ENCODE results near the gene TANGO6. TPM values are rescaled to one million over a fixed set of nuclear protein-coding genes. Genes with fewer than 3 reads are reported as not detected.

The TANGO6 gene
- total RNA-seq, 1 experiment from 2014 or later, result 18.0 TPM

DNA sequence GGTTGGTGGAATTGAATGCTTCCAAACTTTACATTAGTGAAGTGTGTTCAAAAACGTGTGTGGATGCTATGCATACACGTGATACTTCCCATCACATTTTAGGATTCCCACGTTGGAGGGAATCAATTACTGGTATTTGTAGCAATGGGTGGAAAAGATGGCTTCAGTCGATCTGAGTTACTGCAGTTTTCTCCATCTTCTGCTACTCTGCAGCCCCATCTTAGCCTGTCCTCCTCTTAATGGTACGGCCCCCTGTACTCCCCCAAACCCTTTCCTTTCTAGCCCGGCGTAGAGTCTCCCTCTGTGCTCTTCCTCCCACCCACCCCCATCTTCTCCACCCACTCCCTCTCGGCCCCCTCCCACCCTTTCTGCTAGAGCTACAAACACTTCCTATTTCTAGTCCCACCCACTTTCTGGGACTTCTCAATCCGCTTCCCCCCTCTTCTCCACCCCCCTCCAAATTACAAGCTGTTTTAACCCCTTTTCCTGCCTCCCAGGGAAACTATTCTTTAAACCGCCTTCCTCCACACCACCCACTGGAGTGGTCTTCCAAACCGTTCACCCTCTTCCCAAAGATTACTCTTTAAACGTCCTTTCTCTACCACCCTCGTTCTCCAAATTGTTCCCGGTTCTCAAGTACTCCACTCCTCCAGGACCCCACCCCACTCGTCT lies 288.0 kb downstream of the TANGO6 start:
- TF ChIP-seq, protein P1, sequence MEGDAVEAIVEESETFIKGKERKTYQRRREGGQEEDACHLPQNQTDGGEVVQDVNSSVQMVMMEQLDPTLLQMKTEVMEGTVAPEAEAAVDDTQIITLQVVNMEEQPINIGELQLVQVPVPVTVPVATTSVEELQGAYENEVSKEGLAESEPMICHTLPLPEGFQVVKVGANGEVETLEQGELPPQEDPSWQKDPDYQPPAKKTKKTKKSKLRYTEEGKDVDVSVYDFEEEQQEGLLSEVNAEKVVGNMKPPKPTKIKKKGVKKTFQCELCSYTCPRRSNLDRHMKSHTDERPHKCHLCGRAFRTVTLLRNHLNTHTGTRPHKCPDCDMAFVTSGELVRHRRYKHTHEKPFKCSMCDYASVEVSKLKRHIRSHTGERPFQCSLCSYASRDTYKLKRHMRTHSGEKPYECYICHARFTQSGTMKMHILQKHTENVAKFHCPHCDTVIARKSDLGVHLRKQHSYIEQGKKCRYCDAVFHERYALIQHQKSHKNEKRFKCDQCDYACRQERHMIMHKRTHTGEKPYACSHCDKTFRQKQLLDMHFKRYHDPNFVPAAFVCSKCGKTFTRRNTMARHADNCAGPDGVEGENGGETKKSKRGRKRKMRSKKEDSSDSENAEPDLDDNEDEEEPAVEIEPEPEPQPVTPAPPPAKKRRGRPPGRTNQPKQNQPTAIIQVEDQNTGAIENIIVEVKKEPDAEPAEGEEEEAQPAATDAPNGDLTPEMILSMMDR (conservative IDR thresholded peaks at IDR 0.05; ENCODE audit: low read depth, low read length), result no peak
- TF ChIP-seq EZH2 (IDR thresholded peaks at IDR 0.05; ENCODE audit: borderline replicate concordance, low read depth, low read length, poor library complexity, severe bottlenecking), result no peak
- H3K9me3 ChIP-seq (ENCODE audit: low read depth, low read length, poor library complexity, severe bottlenecking), result no peaks in the 10 kb centered on the region
- peak overlapping the region; percentile 90 for H3K4me3 ChIP-seq (ENCODE audit: low read depth, low read length, poor library complexity, severe bottlenecking)
- peak overlapping the region; percentile 97 for H3K27ac ChIP-seq (ENCODE audit: low read depth, low read length, poor library complexity, severe bottlenecking)
- CTCF ChIA-PET, result no interaction called here
- POLR2A ChIA-PET (ENCODE audit: low non-redundant PET), result no interaction called here
- peaks cover 17% of the 10 kb centered on the region for H3K4me1 ChIP-seq (ENCODE audit: insufficient read depth, low read length, poor library complexity, severe bottlenecking)
- intact Hi-C loops (cut with micrococcal nuclease; ENCODE audit: unreplicated experiment), result no loop called here
- H3K27me3 ChIP-seq (replicated peaks; ENCODE audit: insufficient read depth, low read depth, low read length, poor library complexity), result no peaks in the 10 kb centered on the region
- peak; percentile 65 for DNase-seq (ENCODE audit: low spot score)
- H3K36me3 ChIP-seq (ENCODE audit: insufficient read depth, low read length, poor library complexity, severe bottlenecking), result peaks cover 18% of the 10 kb centered on the region
- BruUV-seq (replicated peaks), result no TSS peak

DNA sequence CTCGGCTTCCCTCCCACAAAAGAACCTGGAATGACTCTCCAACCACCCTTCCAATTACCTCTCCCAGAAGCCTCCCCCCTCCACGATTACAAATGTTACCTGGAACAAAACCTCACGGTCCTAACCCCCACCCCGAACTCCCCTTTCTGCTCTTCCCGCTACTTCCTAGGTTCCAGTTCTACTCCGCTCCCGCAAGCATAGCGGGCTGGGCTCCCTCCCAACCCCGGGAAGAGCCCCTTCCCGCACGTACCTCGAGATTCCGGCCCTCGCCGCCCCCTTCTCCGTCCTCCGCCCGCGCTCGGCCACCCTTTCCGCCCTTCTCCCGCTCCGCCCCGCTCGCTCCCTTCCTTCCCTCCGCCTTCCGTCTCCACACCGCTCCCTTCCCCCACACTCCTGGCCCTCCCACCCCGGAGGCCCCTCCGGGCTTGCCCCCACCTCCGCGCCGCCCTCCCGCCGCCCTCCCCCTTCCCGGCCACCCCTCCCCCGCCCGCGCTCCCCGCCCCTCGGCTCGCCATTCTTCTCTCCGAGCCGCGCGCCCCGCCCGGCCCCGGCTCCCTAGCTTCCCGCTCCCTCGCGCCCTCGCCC lies 288.6 kb downstream of the TANGO6 start:
- TF ChIP-seq EZH2 (IDR thresholded peaks at IDR 0.05; ENCODE audit: borderline replicate concordance, low read depth, low read length, poor library complexity, severe bottlenecking), result no peak
- H3K4me1 ChIP-seq (ENCODE audit: insufficient read depth, low read length, poor library complexity, severe bottlenecking), result peaks cover 17% of the 10 kb centered on the region
- peaks cover 24% of the 10 kb centered on the region for H3K36me3 ChIP-seq (ENCODE audit: insufficient read depth, low read length, poor library complexity, severe bottlenecking)
- intact Hi-C loops (cut with micrococcal nuclease; ENCODE audit: unreplicated experiment), result no loop called here
- ChIA-PET POLR2A (ENCODE audit: low non-redundant PET) (no interaction called here), CTCF (no interaction called here)
- H3K27me3 ChIP-seq (replicated peaks; ENCODE audit: insufficient read depth, low read depth, low read length, poor library complexity), result no peaks in the 10 kb centered on the region
- H3K4me3 ChIP-seq (ENCODE audit: low read depth, low read length, poor library complexity, severe bottlenecking), result peak overlapping the region; percentile 90
- DNase-seq (ENCODE audit: low spot score), result peak; percentile 85
- H3K9me3 ChIP-seq (ENCODE audit: low read depth, low read length, poor library complexity, severe bottlenecking), result no peaks in the 10 kb centered on the region
- BruUV-seq (replicated peaks), result no TSS peak
- H3K27ac ChIP-seq (ENCODE audit: low read depth, low read length, poor library complexity, severe bottlenecking), result peak overlapping the region; percentile 97

DNA sequence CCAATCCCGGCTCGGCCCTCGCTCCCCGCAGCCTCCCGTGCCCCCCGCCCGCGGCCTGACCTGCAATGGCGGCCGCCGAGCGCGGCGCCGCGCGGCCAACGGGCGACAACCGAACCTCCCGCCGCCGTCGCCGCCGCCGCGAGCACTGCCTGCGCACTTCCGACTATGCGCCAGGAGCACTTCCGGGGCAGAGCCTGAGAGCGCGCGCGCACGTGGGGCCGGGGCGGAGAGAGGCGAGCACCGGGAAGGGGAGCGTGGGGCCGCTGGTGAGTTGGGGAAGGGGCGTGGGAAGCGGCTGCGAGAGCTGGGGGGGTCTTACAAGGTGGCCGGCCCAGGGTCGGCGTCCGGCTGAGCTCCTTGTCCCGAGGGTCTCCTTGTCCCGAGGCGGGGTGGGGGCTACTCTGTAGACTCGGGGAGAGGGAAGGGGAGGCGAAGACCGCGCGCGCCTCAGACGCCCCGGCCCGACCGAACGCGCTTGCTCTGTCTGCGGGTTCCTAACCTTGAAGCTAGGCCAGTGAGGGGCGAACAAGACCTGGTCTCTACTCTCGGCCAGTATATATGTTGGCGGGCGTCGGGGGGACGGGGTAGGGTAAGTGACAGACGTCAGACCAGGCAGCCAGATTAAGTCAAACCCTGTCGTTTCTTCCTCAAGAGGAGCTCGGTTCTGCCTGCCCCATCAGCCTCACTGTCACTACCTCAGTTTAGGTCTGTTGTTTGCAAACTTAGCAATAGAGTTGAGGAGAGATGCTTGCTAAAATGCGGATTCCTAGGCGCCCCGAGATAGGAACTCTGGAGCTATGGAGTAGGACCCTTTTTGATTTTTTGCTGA lies 289.3 kb downstream of the TANGO6 start, which contains the start of the genes CHTF8 and UTP4:
TSS of gene CHTF8 (minus strand) at position 165 of the 829 bp plus-strand sequence. CDS start 11,130 bp downstream, outside the sequence.
TSS of gene UTP4 (plus strand) at position 226 of the 829 bp plus-strand sequence. CDS start 811 bp downstream, outside the sequence.
- CTCF ChIA-PET, result interaction anchor here (0.6 kb wide), 1 partner anchor 160 kb away, joined by 5 read pairs; no protein-coding TSS in a partner anchor
- H3K9me3 ChIP-seq (ENCODE audit: low read depth, low read length, poor library complexity, severe bottlenecking), result no peaks in the 10 kb centered on the region
- POLR2A ChIA-PET (ENCODE audit: low non-redundant PET), result interaction anchor here (0.6 kb wide), 3 partner anchors 18 to 981 kb away, joined by 4 to 7 read pairs (median 4); partner anchors contain the start of gene TANGO6
- peaks cover 17% of the 10 kb centered on the region for H3K4me1 ChIP-seq (ENCODE audit: insufficient read depth, low read length, poor library complexity, severe bottlenecking)
- peaks cover 31% of the 10 kb centered on the region for H3K36me3 ChIP-seq (ENCODE audit: insufficient read depth, low read length, poor library complexity, severe bottlenecking)
- no TSS peak for BruUV-seq (replicated peaks)
- intact Hi-C loops (cut with micrococcal nuclease; ENCODE audit: unreplicated experiment), result no loop called here
- H3K27me3 ChIP-seq (replicated peaks; ENCODE audit: insufficient read depth, low read depth, low read length, poor library complexity), result no peaks in the 10 kb centered on the region
- TF ChIP-seq EZH2 (IDR thresholded peaks at IDR 0.05; ENCODE audit: borderline replicate concordance, low read depth, low read length, poor library complexity, severe bottlenecking), result no peak
- TF ChIP-seq, protein P1 (conservative IDR thresholded peaks at IDR 0.05; ENCODE audit: low read depth, low read length), result no peak
- peak within 1 kb of the TSS; percentile 97 for H3K27ac ChIP-seq (ENCODE audit: low read depth, low read length, poor library complexity, severe bottlenecking)
- peak within 1 kb of the TSS; percentile 90 for H3K4me3 ChIP-seq (ENCODE audit: low read depth, low read length, poor library complexity, severe bottlenecking)
- peak; percentile 93 for DNase-seq (ENCODE audit: low spot score)
